ENCODE results near the gene FYCO1. TPM values are rescaled to one million over a fixed set of nuclear protein-coding genes. Genes with fewer than 3 reads are reported as not detected.

The FYCO1 gene
- total and polyA plus RNA-seq, 2 donors (not counting 1 experiment from before 2014, with no cell fraction given) = 19.2 to 82.2 TPM

GRCh38 chr3:45894015-45894414 is 101.6 kb downstream of the FYCO1 start:
- Histone ChIP-seq H4K20me1 (ENCODE audit: control insufficient read depth, extremely low read depth, insufficient read depth, low read length) (no peaks in the 10 kb centered on the region), H3K27me3 (ENCODE audit: control insufficient read depth, insufficient read depth, low read length) (peaks cover 3% of the 10 kb centered on the region), H3K9ac (ENCODE audit: insufficient read depth, low read length) (no peak overlapping the region), H3K36me3 (ENCODE audit: control insufficient read depth, insufficient read depth, low read length) (no peaks in the 10 kb centered on the region), H3K4me1 (ENCODE audit: control insufficient read depth, extremely low read depth, insufficient read depth, low read length) (peaks cover 4% of the 10 kb centered on the region), H3K4me2 (ENCODE audit: extremely low read depth, insufficient read depth, low read length) (no peak overlapping the region), H3K9me3 (ENCODE audit: control insufficient read depth, insufficient read depth, low read depth, low read length) (no peaks in the 10 kb centered on the region), H3K4me3 (replicated peaks in 1 of 4; ENCODE audit: control extremely low read depth in 1 of 4, insufficient read depth in 1 of 4, low read depth in 3 of 4, low read length in 4 of 4) (no peak overlapping the region), H3K27ac (ENCODE audit: insufficient read depth, low read length) (no peak overlapping the region), H3K79me2 (ENCODE audit: control insufficient read depth, insufficient read depth, low read length) (no peaks in the 10 kb centered on the region), H2AFZ (ENCODE audit: low read length) (no peak overlapping the region)
- no peak for DNase-seq (ENCODE audit: low read depth in 2 of 2)
- TF ChIP-seq EZH2 (IDR thresholded peaks at IDR 0.05; ENCODE audit: low read length, missing control alignments) = no peak
- no peak for TF ChIP-seq CTCF (conservative IDR thresholded peaks at IDR 0.05 in 1 of 2, IDR thresholded peaks at IDR 0.05 in 1 of 2; ENCODE audit: low read depth in 1 of 2, low read length in 2 of 2)

- no peak for TF ChIP-seq EZH2 (IDR thresholded peaks at IDR 0.05; ENCODE audit: low read length, missing control alignments)
- no peak for TF ChIP-seq CTCF (conservative IDR thresholded peaks at IDR 0.05 in 1 of 2, IDR thresholded peaks at IDR 0.05 in 1 of 2; ENCODE audit: low read depth in 1 of 2, low read length in 2 of 2)
- Histone ChIP-seq H3K9me3 (ENCODE audit: control insufficient read depth, insufficient read depth, low read depth, low read length) (no peaks in the 10 kb centered on the region), H3K4me3 (replicated peaks in 1 of 4; ENCODE audit: control extremely low read depth in 1 of 4, insufficient read depth in 1 of 4, low read depth in 3 of 4, low read length in 4 of 4) (no peak overlapping the region), H3K27me3 (ENCODE audit: control insufficient read depth, insufficient read depth, low read length) (peaks cover 3% of the 10 kb centered on the region), H3K4me2 (ENCODE audit: extremely low read depth, insufficient read depth, low read length) (no peak overlapping the region), H3K9ac (ENCODE audit: insufficient read depth, low read length) (no peak overlapping the region), H3K4me1 (ENCODE audit: control insufficient read depth, extremely low read depth, insufficient read depth, low read length) (peaks cover 4% of the 10 kb centered on the region), H3K27ac (ENCODE audit: insufficient read depth, low read length) (no peak overlapping the region), H2AFZ (ENCODE audit: low read length) (no peak overlapping the region), H3K36me3 (ENCODE audit: control insufficient read depth, insufficient read depth, low read length) (no peaks in the 10 kb centered on the region), H4K20me1 (ENCODE audit: control insufficient read depth, extremely low read depth, insufficient read depth, low read length) (no peaks in the 10 kb centered on the region), H3K79me2 (ENCODE audit: control insufficient read depth, insufficient read depth, low read length) (no peaks in the 10 kb centered on the region)
- no peak for DNase-seq (ENCODE audit: low read depth in 2 of 2)
Measured at GRCh38 chr3:45892161-45892560, 103.5 kb downstream of the FYCO1 start.

GRCh38 chr3:45890405-45890804 is 105.2 kb downstream of the FYCO1 start:
- Histone ChIP-seq H3K27ac (ENCODE audit: insufficient read depth, low read length) (no peak overlapping the region), H3K27me3 (ENCODE audit: control insufficient read depth, insufficient read depth, low read length) (peaks cover 6% of the 10 kb centered on the region), H4K20me1 (ENCODE audit: control insufficient read depth, extremely low read depth, insufficient read depth, low read length) (no peaks in the 10 kb centered on the region), H3K9ac (ENCODE audit: insufficient read depth, low read length) (no peak overlapping the region), H3K4me2 (ENCODE audit: extremely low read depth, insufficient read depth, low read length) (no peak overlapping the region), H3K79me2 (ENCODE audit: control insufficient read depth, insufficient read depth, low read length) (no peaks in the 10 kb centered on the region), H2AFZ (ENCODE audit: low read length) (no peak overlapping the region), H3K9me3 (ENCODE audit: control insufficient read depth, insufficient read depth, low read depth, low read length) (no peaks in the 10 kb centered on the region), H3K4me1 (ENCODE audit: control insufficient read depth, extremely low read depth, insufficient read depth, low read length) (no peaks in the 10 kb centered on the region), H3K4me3 (replicated peaks in 1 of 4; ENCODE audit: control extremely low read depth in 1 of 4, insufficient read depth in 1 of 4, low read depth in 3 of 4, low read length in 4 of 4) (no peak overlapping the region), H3K36me3 (ENCODE audit: control insufficient read depth, insufficient read depth, low read length) (no peaks in the 10 kb centered on the region)
- no peak for DNase-seq (ENCODE audit: low read depth in 2 of 2)
- TF ChIP-seq EZH2 (IDR thresholded peaks at IDR 0.05; ENCODE audit: low read length, missing control alignments) (no peak), CTCF (conservative IDR thresholded peaks at IDR 0.05 in 1 of 2, IDR thresholded peaks at IDR 0.05 in 1 of 2; ENCODE audit: low read depth in 1 of 2, low read length in 2 of 2) (no peak)

Measured in fibroblast of lung (primary cell).